B cell (primary cell): ENCODE data around the gene KEAP1.

Source experiments
- CTCF ChIP-seq: fragments of 200-600 bp; IDR thresholded peaks from one replicate; pipeline ENCODE4 v1.8.0; 2022; ENCODE audit warnings: antibody characterized with exemption, mild to moderate bottlenecking
- EZH2 ChIP-seq: IDR thresholded peaks from 2 replicates; pipeline ENCODE4 v1.6.1; 2012; ENCODE audit warnings: borderline replicate concordance, low read depth, mild to moderate bottlenecking, moderate library complexity, low read length; ENCODE audit not compliant: insufficient read depth, poor library complexity, severe bottlenecking

GRCh38 chr19:10537668-10538067 is 34.5 kb upstream of the KEAP1 start:
- TF ChIP-seq EZH2, result no peak
- no peak for TF ChIP-seq CTCF
